ENCODE data around the gene BRIP1. TPM values are rescaled to one million over a fixed set of nuclear protein-coding genes. Genes with fewer than 3 reads are reported as not detected.

The BRIP1 gene
- total and polyA plus RNA-seq, 2 donors (not counting 1 experiment from before 2014, with no cell fraction given), result 4.0 to 8.1 TPM

GRCh38 chr17:61839300-61839786 lies 24.0 kb downstream of the BRIP1 start:
- H2AFZ ChIP-seq (ENCODE audit: low read length), result no peak overlapping the region
- H3K27me3 ChIP-seq (ENCODE audit: control insufficient read depth, insufficient read depth, low read length), result no peaks in the 10 kb centered on the region
- no peaks in the 10 kb centered on the region for H4K20me1 ChIP-seq (ENCODE audit: control insufficient read depth, extremely low read depth, insufficient read depth, low read length)
- H3K4me1 ChIP-seq (ENCODE audit: control insufficient read depth, extremely low read depth, insufficient read depth, low read length), result no peaks in the 10 kb centered on the region
- H3K9ac ChIP-seq (ENCODE audit: insufficient read depth, low read length), result no peak overlapping the region
- no peaks in the 10 kb centered on the region for H3K36me3 ChIP-seq (ENCODE audit: control insufficient read depth, insufficient read depth, low read length)
- no peaks in the 10 kb centered on the region for H3K79me2 ChIP-seq (ENCODE audit: control insufficient read depth, insufficient read depth, low read length)
- H3K9me3 ChIP-seq (ENCODE audit: control insufficient read depth, insufficient read depth, low read depth, low read length), result no peaks in the 10 kb centered on the region
- no peak for DNase-seq (ENCODE audit: low read depth in 2 of 2)
- no peak overlapping the region for H3K4me3 ChIP-seq (replicated peaks in 1 of 4; ENCODE audit: control extremely low read depth in 1 of 4, insufficient read depth in 1 of 4, low read depth in 3 of 4, low read length in 4 of 4)
- H3K27ac ChIP-seq (ENCODE audit: insufficient read depth, low read length), result no peak overlapping the region
- no peak overlapping the region for H3K4me2 ChIP-seq (ENCODE audit: extremely low read depth, insufficient read depth, low read length)
- no peak for TF ChIP-seq EZH2 (IDR thresholded peaks at IDR 0.05; ENCODE audit: low read length, missing control alignments)

GRCh38 chr17:61837175-61838051 lies 25.9 kb downstream of the BRIP1 start:
- Histone ChIP-seq H4K20me1 (ENCODE audit: control insufficient read depth, extremely low read depth, insufficient read depth, low read length) (no peaks in the 10 kb centered on the region), H3K9ac (ENCODE audit: insufficient read depth, low read length) (no peak overlapping the region), H3K36me3 (ENCODE audit: control insufficient read depth, insufficient read depth, low read length) (no peaks in the 10 kb centered on the region), H3K27ac (ENCODE audit: insufficient read depth, low read length) (no peak overlapping the region), H2AFZ (ENCODE audit: low read length) (no peak overlapping the region), H3K4me3 (replicated peaks in 1 of 4; ENCODE audit: control extremely low read depth in 1 of 4, insufficient read depth in 1 of 4, low read depth in 3 of 4, low read length in 4 of 4) (no peak overlapping the region), H3K4me2 (ENCODE audit: extremely low read depth, insufficient read depth, low read length) (no peak overlapping the region), H3K27me3 (ENCODE audit: control insufficient read depth, insufficient read depth, low read length) (no peaks in the 10 kb centered on the region), H3K79me2 (ENCODE audit: control insufficient read depth, insufficient read depth, low read length) (no peaks in the 10 kb centered on the region), H3K4me1 (ENCODE audit: control insufficient read depth, extremely low read depth, insufficient read depth, low read length) (peaks cover 2% of the 10 kb centered on the region), H3K9me3 (ENCODE audit: control insufficient read depth, insufficient read depth, low read depth, low read length) (no peaks in the 10 kb centered on the region)
- peak; percentile 56 to 89 for DNase-seq (ENCODE audit: low read depth in 2 of 2)
- TF ChIP-seq EZH2 (IDR thresholded peaks at IDR 0.05; ENCODE audit: low read length, missing control alignments), result no peak
- TF ChIP-seq CTCF (conservative IDR thresholded peaks at IDR 0.05 in 1 of 2, IDR thresholded peaks at IDR 0.05 in 1 of 2; ENCODE audit: low read depth in 1 of 2, low read length in 2 of 2), result peak; percentile 79 to 87

- H3K9me3 ChIP-seq (ENCODE audit: control insufficient read depth, insufficient read depth, low read depth, low read length), result no peaks in the 10 kb centered on the region
- H2AFZ ChIP-seq (ENCODE audit: low read length), result no peak overlapping the region
- DNase-seq (ENCODE audit: low read depth in 2 of 2), result no peak
- H3K27me3 ChIP-seq (ENCODE audit: control insufficient read depth, insufficient read depth, low read length), result no peaks in the 10 kb centered on the region
- H3K79me2 ChIP-seq (ENCODE audit: control insufficient read depth, insufficient read depth, low read length), result no peaks in the 10 kb centered on the region
- peaks cover 2% of the 10 kb centered on the region for H3K4me1 ChIP-seq (ENCODE audit: control insufficient read depth, extremely low read depth, insufficient read depth, low read length)
- H4K20me1 ChIP-seq (ENCODE audit: control insufficient read depth, extremely low read depth, insufficient read depth, low read length), result no peaks in the 10 kb centered on the region
- H3K4me2 ChIP-seq (ENCODE audit: extremely low read depth, insufficient read depth, low read length), result no peak overlapping the region
- H3K9ac ChIP-seq (ENCODE audit: insufficient read depth, low read length), result no peak overlapping the region
- no peak overlapping the region for H3K4me3 ChIP-seq (replicated peaks in 1 of 4; ENCODE audit: control extremely low read depth in 1 of 4, insufficient read depth in 1 of 4, low read depth in 3 of 4, low read length in 4 of 4)
- TF ChIP-seq CTCF (conservative IDR thresholded peaks at IDR 0.05 in 1 of 2, IDR thresholded peaks at IDR 0.05 in 1 of 2; ENCODE audit: low read depth in 1 of 2, low read length in 2 of 2), result no peak
- TF ChIP-seq EZH2 (IDR thresholded peaks at IDR 0.05; ENCODE audit: low read length, missing control alignments), result no peak
- no peak overlapping the region for H3K27ac ChIP-seq (ENCODE audit: insufficient read depth, low read length)
- no peaks in the 10 kb centered on the region for H3K36me3 ChIP-seq (ENCODE audit: control insufficient read depth, insufficient read depth, low read length)
These were observed 26.8 kb downstream of the BRIP1 start for GRCh38 chr17:61836266-61837174.
